GM18519 (cell line): ENCODE results near the gene RASAL2.

Source experiments
- ATAC-seq: cut with Tn5 transposase; IDR thresholded peaks from one replicate; pipeline ENCODE4 v1.9.1; 2021; ENCODE audit warnings: mild to moderate bottlenecking, moderate library complexity; ENCODE audit not compliant: unreplicated experiment, low FRiP score

Gene RASAL2

GRCh38 chr1:178528228-178528952 is 434.5 kb downstream of the RASAL2 start:
- no peak for ATAC-seq

GRCh38 chr1:178528953-178529335 is 435.0 kb downstream of the RASAL2 start:
- ATAC-seq: no peak

- ATAC-seq: no peak
These were observed 435.6 kb downstream of the RASAL2 start for GRCh38 chr1:178529364-178530036.

GRCh38 chr1:178530037-178530402 is 436.1 kb downstream of the RASAL2 start:
- no peak for ATAC-seq

- ATAC-seq: no peak
These were observed 436.6 kb downstream of the RASAL2 start for GRCh38 chr1:178530502-178530901.

GRCh38 chr1:178531887-178532286 is 438.0 kb downstream of the RASAL2 start:
- no peak for ATAC-seq

GRCh38 chr1:178532392-178532791 is 438.5 kb downstream of the RASAL2 start:
- no peak for ATAC-seq

GRCh38 chr1:178533121-178533946 is 439.4 kb downstream of the RASAL2 start:
- ATAC-seq: no peak
